Measurements from ENCODE around the gene SPHK1.

SPHK1 gene

DNA sequence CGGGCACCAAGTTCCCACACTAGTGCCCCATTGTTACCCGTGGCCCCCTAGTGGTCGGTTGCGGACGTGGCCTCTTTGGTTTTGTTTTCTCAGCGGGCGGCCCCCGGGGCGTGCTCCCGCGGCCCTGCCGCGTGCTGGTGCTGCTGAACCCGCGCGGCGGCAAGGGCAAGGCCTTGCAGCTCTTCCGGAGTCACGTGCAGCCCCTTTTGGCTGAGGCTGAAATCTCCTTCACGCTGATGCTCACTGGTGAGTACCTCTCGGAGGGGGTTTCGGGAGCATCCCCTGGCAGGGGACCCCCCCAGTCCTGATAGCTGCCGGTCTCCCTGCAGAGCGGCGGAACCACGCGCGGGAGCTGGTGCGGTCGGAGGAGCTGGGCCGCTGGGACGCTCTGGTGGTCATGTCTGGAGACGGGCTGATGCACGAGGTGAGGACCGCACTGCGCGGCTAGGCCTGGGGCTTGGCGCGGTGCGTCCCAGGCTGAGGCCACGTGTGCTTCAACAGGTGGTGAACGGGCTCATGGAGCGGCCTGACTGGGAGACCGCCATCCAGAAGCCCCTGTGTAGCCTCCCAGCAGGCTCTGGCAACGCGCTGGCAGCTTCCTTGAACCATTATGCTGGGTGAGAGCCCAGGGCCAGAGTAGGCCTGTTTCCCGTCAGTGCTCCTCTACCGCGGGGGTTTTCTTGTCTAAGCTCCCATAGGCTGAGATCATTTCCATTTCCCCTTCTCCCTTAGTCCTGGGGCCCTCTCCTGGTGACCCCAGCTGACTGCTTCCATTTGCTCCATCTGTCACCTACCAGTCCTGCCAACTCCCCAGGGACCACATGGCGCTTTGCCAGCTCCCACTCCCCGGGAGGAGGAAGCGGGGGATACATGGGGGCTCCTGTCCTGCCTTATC lies 1.7 kb downstream of the SPHK1 start:
- DNase-seq, result peak in 1 of 2 donors; percentile 60

- DNase-seq, result no peak
Observed at GRCh38 chr17:76386966-76387765, 2.8 kb downstream of the SPHK1 start.

DNA sequence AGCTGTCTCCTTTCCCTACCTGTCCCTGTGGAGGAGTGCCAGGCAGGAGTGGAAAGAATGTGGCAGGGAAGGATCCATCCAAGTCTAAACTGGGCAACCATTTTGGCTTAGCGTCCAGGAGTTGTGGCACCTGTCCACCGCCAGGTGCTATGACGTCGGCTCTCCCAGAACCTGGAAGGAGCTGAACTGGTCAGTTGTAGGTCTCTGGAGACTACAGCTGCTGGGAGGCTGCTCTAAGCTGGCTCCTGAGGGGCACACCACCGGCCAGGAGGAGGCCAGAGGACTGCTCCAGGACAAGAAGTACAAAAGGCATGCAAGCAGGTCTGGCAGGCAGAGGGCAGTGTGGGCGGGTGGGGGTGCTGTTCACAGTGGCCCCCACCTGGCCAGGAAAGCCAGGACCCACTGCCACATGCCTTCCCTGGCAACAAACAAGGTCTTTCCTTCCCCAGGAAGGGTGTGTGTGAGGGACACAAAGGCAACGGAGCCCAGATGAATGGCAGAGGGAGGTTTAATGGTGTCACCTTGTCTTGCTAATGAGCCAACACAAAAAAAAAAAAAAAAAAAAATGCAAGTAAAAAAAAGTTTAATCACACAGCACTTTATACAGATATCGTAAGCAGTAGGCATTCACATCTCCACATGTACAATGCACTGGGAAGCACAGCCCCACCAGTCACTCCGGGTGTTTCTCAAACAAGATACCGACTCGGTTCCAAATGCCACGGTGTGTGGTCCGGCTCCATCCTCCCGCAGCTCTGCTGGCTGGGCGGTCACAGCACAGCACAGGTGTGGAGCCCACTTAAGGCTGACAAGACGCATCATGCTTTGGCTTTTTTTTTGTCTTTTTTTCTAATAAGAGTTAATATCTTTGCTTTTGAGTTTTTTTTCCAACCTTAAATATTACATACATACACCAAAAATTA lies 4.8 kb downstream of the SPHK1 start:
- no peak for DNase-seq

DNA sequence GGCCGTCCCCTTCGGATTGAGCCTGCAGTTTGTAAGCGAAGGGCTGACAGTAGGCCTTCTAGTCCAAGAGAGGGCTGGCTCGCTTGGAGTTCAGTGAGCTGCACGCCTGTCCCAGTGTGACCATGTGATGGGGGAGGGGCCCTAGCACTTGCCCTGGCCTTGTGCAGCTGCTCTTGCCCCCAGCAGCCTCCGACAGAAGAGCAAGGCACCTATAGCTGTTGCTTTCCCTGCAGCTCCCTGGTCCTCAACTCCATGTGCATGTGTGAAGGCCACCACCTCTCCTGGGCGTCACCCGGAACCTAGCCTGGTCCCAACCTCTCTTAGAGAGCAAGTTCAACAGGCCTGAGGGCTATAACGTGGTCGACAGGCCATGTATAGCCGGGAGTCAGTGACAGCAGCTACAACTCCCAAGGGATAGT lies 5.6 kb downstream of the SPHK1 start:
- DNase-seq, result no peak

DNA sequence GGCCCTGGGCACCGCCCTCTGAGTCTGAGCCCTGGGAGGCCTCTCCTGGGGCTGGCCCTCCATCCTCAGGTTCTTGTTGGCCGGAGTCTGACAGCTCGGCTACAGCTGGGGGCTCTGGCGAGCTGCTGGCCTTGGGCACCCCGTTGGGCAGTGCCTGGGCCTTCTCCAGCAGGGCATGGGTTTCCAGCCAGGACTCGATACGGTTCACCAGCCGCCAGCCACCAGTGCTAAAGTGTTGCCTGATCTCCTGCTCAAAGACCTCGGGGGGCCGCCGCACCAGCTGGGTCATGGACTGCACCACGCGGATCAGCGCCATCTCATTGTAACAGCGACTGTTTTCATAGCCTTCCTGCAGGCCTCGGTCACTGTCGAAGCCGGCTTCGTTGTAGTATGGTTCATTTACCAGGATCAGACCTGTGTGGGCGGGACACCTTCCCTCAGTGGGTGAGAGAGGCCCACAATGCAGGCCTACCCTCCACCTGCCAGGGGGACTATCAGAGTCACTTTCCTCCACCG lies 6.8 kb downstream of the SPHK1 start:
- no peak for DNase-seq

- no peak for DNase-seq
Observed at GRCh38 chr17:76394166-76394565, 9.8 kb downstream of the SPHK1 start.

- no peak for DNase-seq
Observed at GRCh38 chr17:76395980-76396379, 11.6 kb downstream of the SPHK1 start.

DNA sequence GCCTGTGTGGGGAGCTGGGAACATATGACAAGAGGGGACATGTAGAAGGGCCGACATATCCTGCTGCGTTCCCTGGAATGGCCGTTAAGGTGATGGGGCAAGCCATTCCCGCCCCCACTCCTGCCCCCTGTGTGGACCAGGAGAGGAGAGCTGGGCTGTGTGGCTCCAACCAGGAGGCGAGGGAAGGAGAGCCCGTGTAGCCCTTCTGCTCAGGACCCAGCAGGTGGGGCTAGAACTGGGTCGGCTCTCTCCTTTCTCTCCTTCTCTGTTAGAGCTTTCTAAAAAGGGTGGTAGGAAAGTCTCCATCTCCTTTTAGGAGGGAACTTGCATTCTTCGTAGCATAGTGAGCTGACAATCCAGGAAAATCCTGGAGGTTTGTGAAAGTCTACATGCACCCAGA lies 12.8 kb downstream of the SPHK1 start:
- DNase-seq, result no peak

GRCh38 chr17:76397687-76398522 lies 13.5 kb downstream of the SPHK1 start:
- DNase-seq, result peak; percentile 49 to 61

- DNase-seq, result no peak
Observed at GRCh38 chr17:76398523-76399174, 14.2 kb downstream of the SPHK1 start.

GRCh38 chr17:76399175-76400172 lies 15.1 kb downstream of the SPHK1 start:
- DNase-seq, result no peak

DNA sequence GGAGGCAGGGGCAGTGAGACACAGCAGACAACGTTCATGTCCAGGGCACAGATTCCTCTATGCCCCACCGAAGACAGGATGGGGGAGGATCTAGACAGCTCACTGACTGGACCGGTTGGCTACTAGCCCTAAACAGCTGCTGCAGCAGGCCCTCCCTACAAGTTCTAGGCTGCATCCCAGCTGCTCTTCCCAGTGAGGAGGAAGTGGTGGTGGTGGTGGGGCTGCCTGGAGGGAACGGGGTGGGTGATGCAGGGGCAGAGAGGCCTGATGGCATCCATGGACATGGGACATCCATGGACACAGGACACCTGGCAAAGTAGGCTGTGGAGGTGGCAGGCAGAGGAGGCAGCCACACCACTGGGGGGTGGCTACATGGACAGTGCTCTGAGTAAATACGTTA lies 18.3 kb downstream of the SPHK1 start:
- DNase-seq, result no peak

- DNase-seq, result no peak
Observed at GRCh38 chr17:76404256-76404655, 19.8 kb downstream of the SPHK1 start.

DNA sequence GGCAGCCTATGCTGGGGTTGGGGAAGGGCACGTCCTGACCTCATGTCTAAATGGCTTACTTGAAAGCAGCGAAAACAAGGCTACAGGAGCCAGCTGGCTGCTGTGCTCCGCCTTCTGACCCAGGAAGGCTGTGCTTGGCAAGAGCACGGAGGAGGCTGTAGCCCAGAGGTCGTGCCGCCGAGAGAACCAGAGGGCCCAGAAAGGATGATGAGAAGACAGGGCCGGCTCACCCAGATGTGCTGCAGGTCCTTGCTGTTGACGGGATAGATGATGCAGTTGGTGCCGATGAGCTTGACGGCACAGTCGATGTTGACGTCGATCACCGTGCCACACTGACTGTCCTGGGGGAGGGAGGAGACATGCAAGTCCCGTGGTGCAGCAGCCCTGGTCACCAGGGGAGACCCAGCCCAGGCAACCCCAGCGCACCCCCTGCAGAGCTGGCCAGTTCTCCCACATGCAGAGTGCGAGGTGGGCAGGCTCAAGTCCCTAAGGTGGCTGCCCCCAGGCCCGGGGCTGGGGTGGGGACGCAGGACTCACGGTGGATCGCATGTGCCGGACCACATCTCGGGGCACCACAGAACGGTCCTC lies 20.7 kb downstream of the SPHK1 start:
- DNase-seq, result no peak

- no peak for DNase-seq
Observed at GRCh38 chr17:76405607-76405966, 21.2 kb downstream of the SPHK1 start.

- no peak for DNase-seq
Observed at GRCh38 chr17:76405967-76406647, 21.7 kb downstream of the SPHK1 start.

DNA sequence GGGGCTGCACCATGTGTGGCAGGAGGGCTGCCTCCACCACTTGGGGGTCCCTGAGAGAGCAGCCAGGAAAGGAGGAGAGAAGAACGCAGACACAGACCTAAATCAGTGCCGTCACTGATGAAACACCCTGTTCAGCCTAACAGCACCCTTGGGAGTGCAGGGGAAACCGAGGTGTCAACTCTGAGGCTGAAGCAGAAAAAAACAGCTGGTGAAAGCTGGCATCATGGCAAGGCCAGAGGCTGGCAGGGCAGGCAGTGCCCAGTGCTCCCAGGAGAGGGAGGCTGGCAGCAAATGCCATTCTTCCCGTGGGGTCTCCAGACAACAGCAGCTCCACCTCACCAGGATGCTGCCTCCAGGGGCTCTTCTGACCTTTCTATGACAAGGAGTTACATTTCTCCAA lies 23.1 kb downstream of the SPHK1 start:
- DNase-seq, result no peak

DNA sequence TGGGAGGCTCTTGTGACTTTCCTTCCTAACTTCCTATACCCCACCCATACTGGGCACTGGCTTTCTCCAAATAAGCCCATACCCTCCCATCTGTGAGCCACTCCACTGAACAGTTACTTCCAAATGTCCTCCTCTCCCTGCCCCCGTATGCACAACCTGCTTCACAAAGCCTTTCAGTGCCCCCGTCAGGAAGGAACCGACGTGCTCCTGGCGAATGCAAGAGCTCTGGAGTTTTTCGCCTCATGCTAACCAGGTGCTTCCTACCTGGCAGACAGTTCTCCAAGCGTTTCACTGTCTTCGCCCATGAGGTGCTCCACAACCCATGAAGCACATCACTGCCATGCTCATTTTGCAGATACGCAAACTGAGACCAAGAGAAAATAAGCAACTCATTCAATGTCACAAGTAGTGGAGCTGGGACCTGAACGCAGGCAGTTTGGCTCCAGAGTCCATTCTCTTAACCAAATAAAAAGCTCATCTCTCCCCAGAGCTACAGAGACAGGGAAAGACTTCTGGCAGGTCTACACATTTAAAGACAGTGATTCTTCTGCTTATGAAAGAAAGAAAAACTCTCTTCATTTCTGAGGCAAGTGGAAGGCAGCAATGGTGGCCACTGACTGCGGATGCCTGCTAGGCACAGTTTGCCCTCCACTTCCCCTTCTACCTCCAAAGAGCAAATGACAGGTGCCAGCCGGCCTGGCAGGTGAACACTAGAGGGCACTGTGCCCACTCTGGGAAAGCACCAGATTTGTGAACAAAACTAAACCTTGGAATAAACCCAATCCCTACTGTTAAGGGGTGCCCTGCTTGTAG lies 23.8 kb downstream of the SPHK1 start:
- DNase-seq, result peak in 1 of 2 donors; percentile 55

Measured in bone marrow (tissue), 2 donors.